Measurements from ENCODE around the gene MARS1. TPM values are rescaled to one million over a fixed set of nuclear protein-coding genes. Genes with fewer than 3 reads are reported as not detected.

Gene MARS1
- total and polyA plus RNA-seq, 8 donors: 35.1 to 1,821 (median 61.7) TPM

GRCh38 chr12:57552835-57553313 lies 65.0 kb downstream of the MARS1 start:
- WGBS, 5 donors: 56 to 64% (median 60%) methylated on average over 6 of the region's 6 CpGs
- Histone ChIP-seq H3K4me1 (peaks cover 0 to 15% (median 11%) of the 10 kb centered on the region in 4 donors), H3K27me3 (peaks cover 0 to 31% (median 29%) of the 10 kb centered on the region in 3 donors), H3K27ac (no peak overlapping the region), H3K9me3 (no peaks in the 10 kb centered on the region), H3K36me3 (no peaks in the 10 kb centered on the region), H3K4me3 (no peak overlapping the region)
- DNase-seq: no peak
- no peak for TF ChIP-seq CTCF (IDR thresholded peaks at IDR 0.05)
- TF ChIP-seq POLR2AphosphoS5 (IDR thresholded peaks at IDR 0.05): no peak
- TF ChIP-seq POLR2A (IDR thresholded peaks at IDR 0.05): no peak
- no peak for TF ChIP-seq EP300 (IDR thresholded peaks at IDR 0.05)
- intact Hi-C loops (cut with DNase I; ENCODE audit: low total_unique reads): no loop called here

- H3K4me3 ChIP-seq: no peak overlapping the region
- H3K9me3 ChIP-seq: no peaks in the 10 kb centered on the region
- 62 to 74% (median 65%) methylated on average over 7 of the region's 7 CpGs for WGBS, 5 donors
- no peak for TF ChIP-seq POLR2A (IDR thresholded peaks at IDR 0.05)
- no peak for TF ChIP-seq POLR2AphosphoS5 (IDR thresholded peaks at IDR 0.05)
- TF ChIP-seq CTCF (IDR thresholded peaks at IDR 0.05): no peak
- TF ChIP-seq EP300 (IDR thresholded peaks at IDR 0.05): no peak
- DNase-seq: no peak
- H3K27ac ChIP-seq: no peak overlapping the region
- peaks cover 0 to 15% (median 11%) of the 10 kb centered on the region in 4 donors for H3K4me1 ChIP-seq
- H3K27me3 ChIP-seq: peaks cover 0 to 25% (median 24%) of the 10 kb centered on the region in 3 donors
- H3K36me3 ChIP-seq: no peaks in the 10 kb centered on the region
- intact Hi-C loops (cut with DNase I; ENCODE audit: low total_unique reads): no loop called here
These were observed 65.7 kb downstream of the MARS1 start for GRCh38 chr12:57553343-57554202.

GRCh38 chr12:57554453-57554852 lies 66.6 kb downstream of the MARS1 start:
- Histone ChIP-seq H3K27me3 (peaks cover 0 to 16% (median 16%) of the 10 kb centered on the region in 3 donors), H3K4me1 (peaks cover 0 to 11% (median 10%) of the 10 kb centered on the region in 4 donors), H3K4me3 (no peak overlapping the region)

DNA sequence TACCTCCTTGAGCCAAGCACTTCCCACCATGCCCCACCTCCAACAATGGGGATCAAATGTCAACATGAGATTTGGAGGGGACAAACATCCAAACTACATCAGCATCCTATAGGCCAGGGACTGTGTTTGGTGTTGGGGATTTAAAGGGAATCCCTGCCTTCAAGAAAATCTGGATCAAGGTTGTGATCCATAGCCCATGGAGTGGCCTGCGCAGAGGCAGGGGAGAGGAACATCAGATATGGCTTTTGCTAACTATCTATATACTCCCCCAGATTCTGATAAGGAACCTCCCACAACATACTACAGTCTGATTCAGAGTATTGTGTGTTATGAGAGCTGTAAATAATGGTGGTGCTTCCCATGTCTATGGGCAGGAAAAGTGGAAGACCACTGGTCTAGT lies 67.0 kb downstream of the MARS1 start:
- intact Hi-C loops (cut with DNase I; ENCODE audit: low total_unique reads): no loop called here
- H3K9me3 ChIP-seq: no peaks in the 10 kb centered on the region
- H3K36me3 ChIP-seq: no peaks in the 10 kb centered on the region
- H3K27ac ChIP-seq: no peak overlapping the region
- no peak for DNase-seq
- H3K27me3 ChIP-seq: peaks cover 0 to 11% (median 11%) of the 10 kb centered on the region in 3 donors
- peaks cover 0 to 7% (median 6%) of the 10 kb centered on the region in 4 donors for H3K4me1 ChIP-seq
- no peak for TF ChIP-seq POLR2A (IDR thresholded peaks at IDR 0.05)
- no peak overlapping the region for H3K4me3 ChIP-seq
- WGBS, 5 donors: 87 to 100% (median 94%) methylated on average over 1 of the region's 1 CpG

More at GRCh38 chr12:57554453-57554852, 66.6 kb downstream of the MARS1 start:
- Histone ChIP-seq H3K27ac (no peak overlapping the region), H3K36me3 (no peaks in the 10 kb centered on the region), H3K9me3 (no peaks in the 10 kb centered on the region)
- DNase-seq: no peak
- TF ChIP-seq POLR2A (IDR thresholded peaks at IDR 0.05): no peak
- no peak for TF ChIP-seq CTCF (IDR thresholded peaks at IDR 0.05)
- TF ChIP-seq EP300 (IDR thresholded peaks at IDR 0.05): no peak
- TF ChIP-seq POLR2AphosphoS5 (IDR thresholded peaks at IDR 0.05): no peak
- intact Hi-C loops (cut with DNase I; ENCODE audit: low total_unique reads): no loop called here
- 87 to 94% (median 92%) methylated on average over 2 of the region's 2 CpGs for WGBS, 5 donors

Measured in stomach (tissue), 9 donors.